HG03469 (cell line): ENCODE measurements around the gene KRTAP5-10.
"Not testable (repeated sequence)": the region's sequence is repeated elsewhere in the genome, so short reads cannot be mapped to it uniquely, and the experiment has no call there.

Experiments used
- ATAC-seq: cut with Tn5 transposase; IDR thresholded peaks from one replicate; pipeline ENCODE4 v1.9.1; 2021; ENCODE audit warnings: mild to moderate bottlenecking, moderate library complexity, moderate number of reproducible peaks; ENCODE audit not compliant: unreplicated experiment

KRTAP5-10 gene

DNA sequence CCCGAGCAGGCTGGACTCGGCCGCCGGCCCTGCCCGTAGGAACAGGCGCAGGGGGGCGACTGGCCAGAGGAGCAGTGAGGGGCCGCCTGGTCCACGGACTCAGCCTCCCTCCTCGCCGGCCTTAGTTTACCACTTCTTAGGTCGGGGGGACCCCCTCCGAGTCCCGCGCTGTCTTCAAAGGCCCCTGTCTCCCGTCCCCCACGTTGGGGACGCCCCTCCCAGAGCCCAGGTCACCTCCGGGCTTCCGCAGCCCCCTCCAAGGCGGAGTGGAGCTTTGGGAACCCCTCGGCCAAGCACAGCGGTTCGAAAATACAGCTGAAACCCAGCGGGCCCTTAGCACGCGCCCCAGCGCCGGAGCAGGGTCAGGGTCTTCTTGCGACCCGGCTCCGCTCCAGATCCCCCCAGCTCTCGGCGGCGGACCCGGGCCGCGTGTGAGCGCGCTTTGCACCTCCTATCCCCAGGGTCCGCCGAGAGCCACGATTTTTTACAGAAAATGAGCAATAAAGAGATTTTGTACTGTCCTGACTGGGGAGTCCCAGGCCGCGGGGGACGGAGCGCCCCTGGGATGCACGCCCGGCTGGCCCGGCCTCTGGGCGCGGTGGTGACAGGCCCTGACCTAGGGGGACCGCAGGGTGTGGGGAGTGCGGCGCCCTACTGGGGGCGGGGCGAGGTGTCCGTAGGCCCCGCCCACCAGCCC lies 42.3 kb downstream of the KRTAP5-10 start:
- not testable (repeated sequence) for ATAC-seq

DNA sequence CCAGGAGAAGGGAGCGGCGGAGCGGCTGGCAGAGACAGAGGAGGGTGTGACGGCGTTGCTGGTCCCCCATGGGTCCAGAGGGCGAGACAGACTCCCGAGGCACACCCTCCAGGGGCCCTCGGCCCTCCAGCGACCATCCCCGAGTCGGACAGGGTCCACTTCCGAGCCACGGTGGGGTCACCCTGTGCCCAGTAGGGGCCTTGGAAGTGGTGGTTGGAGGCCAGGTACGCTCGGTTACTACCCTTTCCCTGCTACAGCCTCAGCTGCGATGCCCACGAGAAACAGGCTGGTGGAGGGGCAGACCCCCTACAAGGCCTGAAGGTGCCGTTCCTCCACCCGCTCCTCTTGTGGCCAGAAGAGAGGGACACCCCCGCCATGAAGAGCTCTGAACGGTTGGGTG lies 42.9 kb downstream of the KRTAP5-10 start:
- not testable (repeated sequence) for ATAC-seq

DNA sequence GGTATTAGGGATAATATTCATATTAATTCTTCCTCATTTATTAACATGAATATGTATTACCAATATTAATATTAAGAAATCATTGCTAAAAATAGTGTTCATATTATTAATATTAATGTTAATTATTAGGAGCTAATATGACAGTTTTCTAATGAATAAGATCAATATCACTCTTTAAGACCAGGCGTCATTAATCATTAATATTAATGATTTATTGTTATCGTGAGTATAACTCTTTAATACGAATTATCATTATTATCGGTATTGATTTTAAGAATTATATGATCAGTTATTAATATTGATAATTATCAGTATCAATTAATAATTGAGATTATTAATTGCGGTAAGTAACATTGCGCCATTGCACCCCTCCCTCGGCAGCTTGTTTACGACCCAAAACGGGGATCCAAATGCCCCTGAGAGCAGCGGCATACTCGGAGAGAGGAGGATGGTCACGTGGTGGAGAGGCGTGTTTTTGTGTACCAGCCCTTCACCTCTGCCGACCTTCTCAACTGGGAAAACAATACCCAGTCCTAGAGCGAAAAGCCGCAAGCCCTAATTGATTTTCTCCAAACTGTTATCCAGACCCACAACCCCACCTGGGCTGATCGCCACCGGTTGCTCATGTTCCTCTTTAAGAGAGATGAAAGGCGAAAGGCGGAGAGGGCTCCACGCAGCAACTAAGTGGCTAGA lies 46.0 kb downstream of the KRTAP5-10 start:
- ATAC-seq = not testable (repeated sequence)

DNA sequence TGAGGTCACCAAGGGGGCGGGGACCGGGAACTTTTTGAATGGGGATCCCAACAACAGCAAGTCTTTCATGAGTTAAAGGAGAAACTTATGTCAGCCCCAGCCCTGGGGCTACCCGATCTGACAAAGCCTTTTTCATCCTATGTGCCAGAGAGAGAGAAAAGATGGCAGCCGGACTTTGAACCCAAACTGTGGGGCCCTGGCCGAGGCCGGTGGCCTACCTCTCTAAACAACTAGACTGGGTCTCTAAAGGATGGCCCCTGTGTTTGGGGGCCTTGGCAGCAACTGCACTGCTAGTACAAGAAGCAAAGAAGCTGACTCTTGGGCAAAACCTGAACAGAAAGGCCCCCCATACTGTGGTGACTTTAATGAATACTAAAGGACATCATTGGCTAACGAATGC lies 48.6 kb downstream of the KRTAP5-10 start:
- ATAC-seq = not testable (repeated sequence)

DNA sequence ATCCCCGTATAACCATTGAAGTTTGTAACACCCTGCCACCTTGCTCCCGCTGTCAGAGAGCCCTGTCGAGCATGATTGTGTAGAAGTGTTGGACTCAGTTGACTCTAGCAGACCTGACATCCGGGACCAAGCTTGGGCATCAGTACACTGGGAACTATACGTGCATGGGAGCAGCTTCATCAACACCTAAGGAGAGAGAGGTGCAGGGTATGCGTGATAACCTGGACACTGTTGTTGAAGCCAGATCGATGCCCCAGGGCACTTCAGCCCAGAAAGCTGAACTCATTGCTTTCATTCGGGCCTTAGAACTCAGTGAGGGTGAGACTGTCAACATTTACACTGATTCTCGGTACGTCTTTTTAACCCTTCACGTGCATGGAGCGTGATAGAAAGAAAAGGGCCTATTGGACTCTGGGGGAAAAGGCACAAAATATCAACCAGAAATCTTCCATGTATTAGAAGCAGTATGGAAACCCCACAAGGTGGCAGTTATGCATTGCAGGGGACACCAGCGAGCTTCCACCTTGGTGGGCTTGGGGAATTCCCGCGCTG lies 49.1 kb downstream of the KRTAP5-10 start:
- not testable (repeated sequence) for ATAC-seq

- ATAC-seq = not testable (repeated sequence)
Measured at GRCh38 chr11:71615003-71615402, 49.6 kb downstream of the KRTAP5-10 start.
